NCI-H2227 treated with DMSO at 0.1 percent for 48 hours (cell line): ENCODE measurements around the gene MPRIP.

ENCODE experiments used
- DNase-seq: peaks from one replicate; lab custom pipeline; 2025; lab: John Stamatoyannopoulos, UW

The MPRIP gene

GRCh38 chr17:17050346-17051345, 8.4 kb downstream of the MPRIP start:
- DNase-seq: no peak

DNA sequence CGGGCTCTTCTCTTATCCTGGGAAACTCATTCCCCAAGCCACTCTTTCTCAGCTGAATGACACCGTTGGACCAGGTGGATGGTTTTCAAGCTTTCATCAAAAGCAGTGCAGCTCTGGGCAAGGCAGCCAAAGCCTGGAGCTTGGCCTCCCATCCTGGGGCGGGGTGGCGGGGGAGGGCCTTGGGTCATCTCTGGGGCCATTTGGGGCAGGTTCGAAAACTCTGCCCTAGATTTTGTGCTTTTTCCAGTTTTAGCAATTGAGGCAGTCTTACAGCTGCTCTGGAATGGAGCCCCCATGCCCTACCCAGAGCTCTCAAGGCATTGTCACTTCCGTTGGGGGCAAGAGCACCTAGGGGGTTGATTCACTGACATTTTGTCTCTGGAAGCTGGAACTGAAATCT, 9.1 kb downstream of the MPRIP start:
- no peak for DNase-seq

DNA sequence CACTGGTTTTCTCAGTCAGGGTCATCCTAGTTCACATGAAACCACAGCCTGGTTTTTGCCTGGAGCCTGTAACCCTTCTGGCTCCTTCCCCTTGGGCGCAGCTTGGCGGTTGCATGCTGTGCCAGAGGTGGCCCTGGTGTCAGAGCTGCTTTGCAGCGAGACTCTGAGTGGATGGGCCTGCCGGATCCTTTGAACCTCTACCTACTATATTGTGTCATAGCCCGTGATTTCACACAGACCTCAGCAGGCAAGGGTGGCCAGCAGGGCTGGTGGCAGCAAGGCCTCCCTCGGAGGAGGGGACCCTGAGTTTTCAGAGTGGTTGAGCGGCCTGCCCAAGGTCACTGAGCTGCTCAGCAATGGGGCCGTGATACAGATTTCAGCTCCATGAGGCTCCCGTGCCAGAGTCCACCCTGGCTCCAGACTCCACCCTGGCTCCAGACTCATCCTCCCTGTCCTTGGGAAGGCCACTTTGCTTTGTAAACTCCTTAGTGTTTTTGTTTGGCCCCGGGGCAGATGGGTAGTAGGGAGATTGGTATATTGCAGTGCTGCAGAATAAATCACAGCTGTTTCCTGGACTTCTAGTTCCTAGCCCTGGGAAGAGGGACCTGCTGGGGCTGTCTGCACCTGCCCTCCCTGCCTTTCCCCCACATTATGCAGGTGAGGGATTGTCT, 9.7 kb downstream of the MPRIP start:
- no peak for DNase-seq

- no peak for DNase-seq
Observed at GRCh38 chr17:17052462-17053221, 10.4 kb downstream of the MPRIP start.

DNA sequence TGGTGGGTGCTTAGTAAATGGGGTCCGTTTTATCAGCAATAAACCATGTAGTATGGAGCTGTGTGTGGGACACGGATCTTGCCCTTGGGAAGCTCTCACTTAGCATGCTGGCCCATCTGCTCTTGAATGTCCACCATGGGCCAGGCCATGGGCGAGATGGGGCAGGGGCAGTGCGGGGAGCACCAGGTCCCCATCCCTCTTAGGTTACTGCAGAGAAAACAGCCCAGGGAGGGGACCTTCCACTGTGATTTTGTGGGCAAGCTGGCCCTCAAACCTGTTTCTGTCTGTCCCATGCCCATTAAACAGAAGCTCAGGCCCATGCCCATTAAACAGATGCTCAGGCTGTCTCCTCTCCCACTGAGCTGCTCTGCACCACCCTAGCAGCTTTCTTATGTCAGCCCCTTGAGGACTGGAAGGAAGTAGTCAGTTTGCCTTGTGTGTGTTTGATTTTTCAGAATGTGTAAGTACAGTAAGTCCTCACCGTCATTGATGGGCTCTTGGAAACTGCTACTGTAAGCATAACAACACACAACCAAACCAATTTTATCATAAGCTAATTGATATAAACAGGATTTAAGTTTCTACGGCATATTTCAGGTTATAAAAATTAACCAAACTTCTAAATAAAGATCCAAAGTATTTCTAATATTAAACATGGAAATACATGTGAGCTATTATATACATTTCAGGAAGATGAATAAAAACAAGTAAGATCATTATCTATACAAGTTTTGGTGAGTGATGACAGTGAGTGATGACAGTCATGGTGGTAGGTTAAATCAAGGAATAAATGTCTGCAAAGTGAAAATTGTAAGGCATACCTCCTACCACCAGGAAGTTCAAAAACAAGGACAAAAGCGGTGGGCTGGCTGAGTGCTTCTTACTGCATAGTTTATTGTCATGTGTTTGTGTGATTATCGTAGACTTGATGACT, 11.5 kb downstream of the MPRIP start:
- DNase-seq: no peak

GRCh38 chr17:17054636-17055035, 12.4 kb downstream of the MPRIP start:
- DNase-seq: no peak

DNA sequence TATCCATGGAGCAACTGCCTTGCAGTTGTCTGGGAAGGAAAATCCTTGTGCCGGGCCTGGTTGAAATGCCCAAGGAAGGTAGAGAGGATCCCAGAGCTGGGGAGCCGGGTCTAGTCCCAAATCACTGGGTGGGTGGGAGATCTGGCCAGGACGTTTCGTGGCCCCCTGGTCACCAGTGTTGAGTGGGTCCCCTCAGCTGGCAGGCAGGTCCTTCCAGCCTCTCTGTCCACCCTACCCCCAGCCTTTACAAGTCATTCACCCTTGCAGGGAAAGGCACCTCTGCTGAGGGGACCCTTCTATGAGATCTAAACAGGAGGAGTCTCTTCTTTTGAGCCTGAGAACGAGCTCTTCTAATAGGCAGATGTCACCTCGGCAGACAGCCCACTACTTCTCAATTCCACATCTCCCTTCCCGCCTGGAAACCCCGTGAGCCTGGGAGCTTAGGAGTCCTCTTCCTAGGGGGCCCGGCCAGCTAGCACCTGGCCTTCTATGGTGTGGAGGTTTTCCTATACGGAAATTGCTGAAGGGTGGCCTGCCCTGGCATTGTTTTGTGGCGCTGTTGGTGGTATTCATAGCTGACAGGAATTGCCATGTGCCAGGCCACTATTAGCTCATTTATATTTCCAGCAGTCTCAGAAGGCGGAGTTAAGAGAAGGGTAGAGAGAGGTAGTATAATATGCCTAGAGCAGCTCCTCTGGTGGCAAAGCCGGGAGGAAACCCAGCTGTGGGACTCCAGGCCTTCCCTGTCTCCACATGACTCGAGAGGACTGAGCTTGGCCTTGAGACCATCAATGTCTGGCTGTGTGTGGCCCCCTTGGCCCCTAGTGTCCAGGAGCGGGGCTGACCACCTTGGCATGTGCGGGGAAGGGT, 13.3 kb downstream of the MPRIP start:
- DNase-seq: no peak

DNA sequence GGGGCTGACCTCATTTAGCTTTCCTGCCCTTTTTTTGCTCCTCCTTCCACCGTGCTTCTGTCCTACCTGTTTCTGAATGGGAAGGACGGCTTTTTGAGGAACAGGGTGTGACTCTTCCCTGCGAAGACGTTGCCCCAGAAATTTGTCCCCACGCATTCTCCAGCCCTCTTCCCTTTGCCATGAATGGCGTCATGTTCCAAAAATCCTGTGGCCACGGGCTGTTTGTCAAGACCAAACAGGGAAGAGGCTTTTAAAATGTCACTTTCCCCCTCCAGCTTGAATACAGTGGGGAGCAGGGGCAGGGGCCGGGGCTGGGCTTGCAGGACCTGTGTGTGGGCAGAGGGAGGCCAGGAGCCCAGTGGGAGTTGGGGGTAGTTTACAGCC, 13.9 kb downstream of the MPRIP start:
- no peak for DNase-seq

DNA sequence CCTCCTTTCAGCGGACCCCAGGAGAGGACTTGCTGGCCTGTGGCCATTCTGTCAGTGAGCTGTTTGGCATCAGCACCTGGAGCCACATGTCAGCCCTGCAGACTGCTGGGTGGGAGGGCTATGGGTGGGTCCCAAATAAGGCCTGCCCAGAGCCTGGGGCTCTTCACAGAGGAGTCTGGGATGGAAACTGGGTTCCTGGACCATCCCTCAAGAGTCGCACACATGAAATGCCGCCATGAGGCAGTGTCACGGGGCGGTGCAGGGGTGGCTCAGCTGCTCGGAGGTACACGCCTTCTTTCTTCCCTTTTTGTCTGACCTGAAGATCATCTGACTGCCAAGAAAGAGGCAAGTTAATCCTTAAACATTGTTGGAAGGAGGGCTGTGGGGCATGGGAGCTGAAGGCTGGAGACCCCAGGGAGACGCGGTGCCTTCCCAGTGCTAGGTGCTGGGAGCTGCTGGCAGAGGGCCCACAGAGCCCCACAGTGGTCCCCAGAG, 14.8 kb downstream of the MPRIP start:
- no peak for DNase-seq

GRCh38 chr17:17058304-17058703, 16.0 kb downstream of the MPRIP start:
- no peak for DNase-seq

- DNase-seq: no peak
Observed at GRCh38 chr17:17059301-17059890, 17.1 kb downstream of the MPRIP start.

DNA sequence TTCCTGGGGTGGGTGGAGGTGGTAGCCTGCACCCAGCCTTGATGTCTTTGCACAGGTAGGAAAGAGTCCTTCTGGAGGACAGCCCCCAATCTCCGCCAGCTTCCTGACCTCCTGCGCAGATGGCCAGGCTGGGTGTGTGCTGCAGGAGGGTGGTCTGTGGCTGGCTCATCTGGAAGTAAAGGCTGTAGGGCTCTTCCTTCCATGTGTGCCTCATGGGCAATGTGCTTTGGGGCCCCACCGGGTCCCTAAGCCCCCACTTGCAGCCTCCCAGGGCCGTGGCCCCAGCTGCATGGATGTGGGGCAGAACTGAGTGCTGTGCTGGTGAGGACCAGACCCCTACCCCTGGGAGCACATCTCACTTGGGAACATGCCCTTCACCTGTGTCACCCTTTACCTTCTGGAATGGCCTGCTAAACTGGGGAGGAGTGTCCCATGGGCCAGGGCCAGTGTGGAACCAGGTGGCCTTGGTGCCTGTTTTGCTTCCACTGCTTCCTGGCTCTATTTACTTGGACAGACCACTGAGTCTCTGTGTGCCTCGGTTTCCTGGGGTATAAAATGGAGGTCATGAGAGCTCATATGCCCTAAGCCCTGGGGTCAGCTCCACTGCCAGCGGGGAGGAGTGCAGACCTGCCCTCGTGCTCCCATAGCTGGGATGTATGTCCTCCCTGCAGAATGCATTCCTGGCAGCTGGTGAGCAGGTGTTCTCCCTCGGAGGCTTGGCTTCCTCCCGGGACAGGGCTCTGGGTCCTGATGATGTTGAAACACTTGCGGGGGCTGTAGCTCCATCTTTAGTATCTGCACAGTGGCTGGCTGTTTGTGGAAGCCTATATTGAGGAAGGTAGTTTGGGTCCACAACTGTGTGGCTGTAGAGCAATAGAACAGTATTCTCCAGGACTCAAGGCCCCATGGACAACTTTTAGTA, 18.0 kb downstream of the MPRIP start:
- no peak for DNase-seq

- DNase-seq: no peak
Observed at GRCh38 chr17:17060930-17061329, 18.7 kb downstream of the MPRIP start.

DNA sequence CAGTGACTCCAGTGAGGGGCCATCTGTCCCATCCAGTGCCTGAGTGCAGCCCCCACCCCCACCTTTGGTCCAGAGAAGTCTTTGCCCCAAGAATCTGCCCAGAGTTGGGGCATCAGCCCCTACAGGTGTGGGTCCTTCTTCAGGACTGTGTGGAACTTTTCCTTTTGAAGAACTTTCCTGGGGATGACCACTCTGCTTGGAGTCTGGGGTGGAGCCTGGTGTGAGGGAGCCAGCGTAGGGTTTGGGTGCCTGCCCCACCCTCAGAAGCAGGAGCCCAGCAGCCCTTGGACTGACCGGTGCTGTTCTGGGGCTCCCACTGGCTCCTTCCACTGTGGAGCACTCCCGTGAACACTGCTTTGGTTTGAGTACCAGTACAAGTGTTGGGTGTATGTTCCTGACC, 19.3 kb downstream of the MPRIP start:
- DNase-seq: no peak

GRCh38 chr17:17062356-17062755, 20.1 kb downstream of the MPRIP start:
- no peak for DNase-seq

- no peak for DNase-seq
Observed at GRCh38 chr17:17062866-17063265, 20.6 kb downstream of the MPRIP start.

DNA sequence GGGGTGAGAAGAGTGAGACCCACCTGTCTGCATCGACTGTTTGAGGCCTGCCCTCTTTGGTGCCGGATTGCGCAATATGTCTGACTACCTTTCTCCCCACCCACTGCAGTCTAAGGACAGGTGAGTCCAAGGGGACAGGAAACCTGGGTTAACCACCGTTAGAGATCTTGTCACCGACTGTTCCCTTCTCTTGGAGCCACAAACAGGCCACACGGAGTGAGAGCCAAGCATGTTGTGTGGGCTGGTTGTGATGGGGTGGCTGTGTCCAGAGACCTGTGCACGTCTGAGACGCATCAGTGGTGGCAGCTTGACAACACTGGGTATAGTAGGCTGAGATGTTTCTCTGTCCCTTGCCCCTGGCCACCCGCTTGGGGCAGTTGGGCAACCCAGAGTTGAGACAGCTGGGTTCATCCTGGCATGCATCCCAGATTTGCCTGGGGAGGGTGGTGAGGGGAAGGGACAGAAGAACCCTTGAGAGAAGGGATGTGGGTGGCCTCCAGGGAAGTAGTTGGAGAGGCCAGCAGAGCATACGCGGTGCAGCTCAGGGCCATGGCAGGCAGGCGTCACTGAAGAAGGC, 21.4 kb downstream of the MPRIP start:
- DNase-seq: no peak

GRCh38 chr17:17064322-17064721, 22.1 kb downstream of the MPRIP start:
- no peak for DNase-seq
